ENCODE results near the gene DOCK2.

GRCh38 chr5:169735913-169736312 is 98.8 kb downstream of the DOCK2 start:
- no peak for TF ChIP-seq CTCF (optimal IDR thresholded peaks at IDR 0.05 in 1 of 3, IDR thresholded peaks at IDR 0.05 in 1 of 3, conservative IDR thresholded peaks at IDR 0.05 in 1 of 3; ENCODE audit: extremely low read depth in 1 of 3, insufficient read depth in 2 of 3, low read length in 3 of 3)
- TF ChIP-seq EZH2 (IDR thresholded peaks at IDR 0.05; ENCODE audit: low read length) = no peak

Data from keratinocyte (primary cell).